ENCODE results near the gene NAA20.
"Not testable (repeated sequence)": the region's sequence is repeated elsewhere in the genome, so short reads cannot be mapped to it uniquely, and the experiment has no call there.

NAA20 gene

DNA sequence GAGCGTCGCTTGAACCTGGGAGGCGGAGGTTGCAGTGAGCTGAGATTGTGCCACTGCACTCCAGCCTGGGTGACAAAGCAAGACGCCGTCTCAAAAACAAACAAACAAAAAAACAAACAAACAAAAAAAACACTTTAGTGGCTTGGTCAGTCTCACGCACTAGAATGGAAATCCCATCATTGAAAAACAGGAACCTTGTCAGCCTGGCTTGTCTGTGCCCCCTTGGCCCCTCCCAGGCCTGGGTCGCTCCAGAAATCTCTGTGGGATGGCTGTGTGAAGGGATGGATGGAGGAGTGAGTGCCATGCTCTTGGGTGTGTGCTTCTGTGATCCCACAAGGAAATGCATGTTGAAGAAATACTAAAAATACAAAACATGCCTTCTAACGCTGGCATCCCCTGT is 20.9 kb upstream of the NAA20 start:
- intact Hi-C loops (cut with micrococcal nuclease): no loop called here

DNA sequence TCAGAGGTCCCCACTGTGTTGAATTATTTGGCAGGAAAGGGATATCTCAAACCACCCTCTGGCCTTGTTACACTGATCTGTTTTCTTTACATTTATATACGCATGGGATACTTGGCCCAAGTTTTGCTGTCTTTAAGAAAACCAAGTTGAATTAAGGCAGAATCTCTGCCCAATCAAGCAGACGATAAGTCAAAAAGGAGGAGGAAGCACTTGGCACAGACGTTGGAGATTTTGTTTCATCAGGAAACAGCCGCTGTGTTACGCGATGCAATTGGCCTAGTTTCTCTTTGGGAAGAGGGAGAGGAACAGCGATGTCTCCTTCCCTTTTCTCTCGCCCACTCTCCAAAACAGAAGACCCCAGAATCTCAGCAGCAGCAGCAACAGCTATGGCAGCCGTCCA is 20.2 kb upstream of the NAA20 start:
- intact Hi-C loops (cut with micrococcal nuclease): no loop called here
- Mint-ChIP-seq H3K4me1 (ENCODE audit: low read depth) (peaks cover 77% of the 10 kb centered on the region), H3K4me3 (no peak overlapping the region), H3K36me3 (ENCODE audit: low read depth) (peaks cover 90% of the 10 kb centered on the region), H3K27me3 (no peaks in the 10 kb centered on the region), H3K9me3 (no peaks in the 10 kb centered on the region), H3K27ac (peak overlapping the region; percentile 28)

More for the DNA sequence above, 20.9 kb upstream of the NAA20 start:
- peaks cover 86% of the 10 kb centered on the region for H3K36me3 Mint-ChIP-seq (ENCODE audit: low read depth)
- H3K27me3 Mint-ChIP-seq: no peaks in the 10 kb centered on the region
- H3K9me3 Mint-ChIP-seq: no peaks in the 10 kb centered on the region
- peak overlapping the region; percentile 28 for H3K27ac Mint-ChIP-seq
- H3K4me1 Mint-ChIP-seq (ENCODE audit: low read depth): peaks cover 74% of the 10 kb centered on the region
- H3K4me3 Mint-ChIP-seq: no peak overlapping the region

DNA sequence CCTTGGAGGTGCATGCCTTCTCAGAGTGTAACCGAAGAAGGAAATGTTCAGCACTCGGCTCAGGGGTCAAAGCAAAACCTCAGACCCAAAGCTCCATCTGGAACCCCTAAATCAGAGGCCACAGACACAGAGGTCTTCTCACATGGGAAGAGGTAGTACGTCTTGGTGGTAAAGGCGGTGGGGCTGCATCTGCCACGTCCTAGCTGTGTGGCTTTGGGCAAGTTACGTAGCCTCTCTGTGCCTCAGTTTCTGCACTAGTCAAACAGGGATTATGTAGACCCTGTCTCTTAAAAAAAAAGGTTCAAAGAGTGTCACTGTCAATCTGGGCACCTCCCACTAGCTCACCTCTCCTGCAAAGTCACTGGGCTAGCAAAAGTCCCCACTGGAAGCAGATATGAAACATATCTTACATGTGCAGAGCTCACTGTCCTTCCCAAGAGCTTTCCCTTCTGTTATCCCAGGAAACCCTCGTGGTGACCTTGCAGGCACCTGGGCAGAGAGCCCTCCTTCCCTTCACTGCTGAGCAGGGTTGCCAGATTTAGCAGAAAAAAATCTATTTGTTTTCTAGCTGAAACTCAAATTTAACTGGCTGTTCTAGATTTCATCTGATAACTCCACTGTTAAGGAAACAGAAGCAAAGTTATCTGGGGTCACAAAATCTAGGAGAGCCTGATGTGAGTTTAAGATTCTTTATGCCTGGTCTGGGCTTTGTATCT is 18.0 kb upstream of the NAA20 start:
- Mint-ChIP-seq H3K27ac (peak overlapping the region; percentile 79), H3K36me3 (ENCODE audit: low read depth) (peaks cover 86% of the 10 kb centered on the region), H3K4me1 (ENCODE audit: low read depth) (peaks cover 87% of the 10 kb centered on the region), H3K9me3 (no peaks in the 10 kb centered on the region), H3K27me3 (no peaks in the 10 kb centered on the region), H3K4me3 (no peak overlapping the region)
- intact Hi-C loops (cut with micrococcal nuclease): no loop called here

DNA sequence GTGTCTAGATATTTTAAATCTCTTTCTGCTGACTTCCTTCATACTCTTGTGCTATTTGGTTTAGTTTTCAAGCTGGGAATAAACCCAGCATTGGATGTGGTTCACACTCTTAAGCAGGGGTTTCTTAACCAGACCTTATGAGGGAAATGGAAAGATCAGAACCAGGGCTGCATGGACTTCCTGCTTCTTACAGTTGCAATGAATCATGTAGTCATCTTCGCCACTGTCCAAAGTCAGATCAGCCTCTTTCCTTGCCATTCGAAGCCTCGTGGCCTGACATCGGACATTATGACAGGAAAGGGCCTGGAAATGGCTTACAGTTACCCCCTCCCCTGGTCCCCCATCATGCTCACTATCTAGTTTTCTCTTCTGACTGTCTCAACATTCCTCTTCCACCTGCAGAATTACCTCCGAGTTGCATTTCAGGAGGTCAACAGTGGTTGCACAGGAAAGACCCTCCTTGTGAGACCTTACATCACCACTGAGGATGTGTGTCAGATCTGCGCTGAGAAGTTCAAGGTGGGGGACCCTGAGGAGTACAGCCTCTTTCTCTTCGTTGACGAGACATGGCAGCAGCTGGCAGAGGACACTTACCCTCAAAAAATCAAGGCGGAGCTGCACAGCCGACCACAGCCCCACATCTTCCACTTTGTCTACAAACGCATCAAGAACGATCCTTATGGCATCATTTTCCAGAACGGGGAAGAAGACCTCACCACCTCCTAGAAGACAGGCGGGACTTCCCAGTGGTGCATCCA is 16.8 kb upstream of the NAA20 start:
- peaks cover 91% of the 10 kb centered on the region for H3K4me1 Mint-ChIP-seq (ENCODE audit: low read depth)
- intact Hi-C loops (cut with micrococcal nuclease): loop anchor here (5.0 kb wide), 1 partner anchor 173 kb away; no protein-coding TSS in a partner anchor
- H3K9me3 Mint-ChIP-seq: no peaks in the 10 kb centered on the region
- peak overlapping the region; percentile 79 for H3K27ac Mint-ChIP-seq
- no peaks in the 10 kb centered on the region for H3K27me3 Mint-ChIP-seq
- H3K36me3 Mint-ChIP-seq (ENCODE audit: low read depth): peaks cover 76% of the 10 kb centered on the region
- no peak overlapping the region for H3K4me3 Mint-ChIP-seq

DNA sequence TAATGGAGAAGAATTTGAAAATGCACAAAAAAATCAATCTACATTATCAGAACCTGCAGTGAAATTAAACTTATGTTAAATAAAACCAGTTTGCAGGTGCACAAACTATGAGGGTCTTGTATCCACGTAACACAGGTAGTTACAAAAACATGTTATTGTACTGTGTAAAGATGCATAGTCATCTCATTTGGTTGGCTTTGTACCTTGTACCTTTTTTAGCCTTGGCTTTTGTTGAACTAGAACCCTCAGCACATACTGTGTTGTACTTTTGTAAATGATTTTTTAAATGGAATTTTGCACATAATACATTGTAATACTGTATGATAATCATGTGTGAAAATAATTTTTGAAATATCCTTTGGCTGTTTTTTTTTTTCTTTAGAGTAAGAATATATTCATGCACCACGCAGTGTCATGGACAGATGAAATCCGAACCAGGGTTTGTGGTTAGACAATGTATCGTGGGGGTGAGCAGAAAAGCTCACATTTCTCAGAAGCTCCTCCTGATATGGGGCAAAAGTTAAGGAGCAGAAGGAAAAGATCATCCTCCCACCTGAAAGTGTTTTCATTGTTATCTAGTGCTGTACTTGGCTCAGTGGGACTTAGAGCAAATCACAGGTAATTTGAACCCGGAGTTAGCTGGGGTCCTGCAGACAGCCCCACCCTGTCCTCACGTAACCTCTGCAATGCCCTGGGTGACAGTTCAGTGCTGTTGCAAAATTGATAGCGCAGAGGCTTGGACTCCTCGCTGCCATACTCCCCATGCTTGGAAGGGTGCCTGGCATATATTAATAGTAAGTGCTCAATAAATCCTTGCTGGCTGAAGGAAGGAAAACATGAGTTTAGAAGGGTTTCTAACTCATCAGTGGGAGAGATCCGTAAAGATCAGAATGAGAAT is 14.8 kb upstream of the NAA20 start:
- Mint-ChIP-seq H3K4me1 (ENCODE audit: low read depth) (peaks cover 85% of the 10 kb centered on the region), H3K36me3 (ENCODE audit: low read depth) (peaks cover 59% of the 10 kb centered on the region), H3K27me3 (no peaks in the 10 kb centered on the region), H3K9me3 (no peaks in the 10 kb centered on the region), H3K27ac (peak overlapping the region; percentile 93), H3K4me3 (peak overlapping the region; percentile 73)
- intact Hi-C loops (cut with micrococcal nuclease): loop anchor here (5.0 kb wide), 1 partner anchor 175 kb away; no protein-coding TSS in a partner anchor

DNA sequence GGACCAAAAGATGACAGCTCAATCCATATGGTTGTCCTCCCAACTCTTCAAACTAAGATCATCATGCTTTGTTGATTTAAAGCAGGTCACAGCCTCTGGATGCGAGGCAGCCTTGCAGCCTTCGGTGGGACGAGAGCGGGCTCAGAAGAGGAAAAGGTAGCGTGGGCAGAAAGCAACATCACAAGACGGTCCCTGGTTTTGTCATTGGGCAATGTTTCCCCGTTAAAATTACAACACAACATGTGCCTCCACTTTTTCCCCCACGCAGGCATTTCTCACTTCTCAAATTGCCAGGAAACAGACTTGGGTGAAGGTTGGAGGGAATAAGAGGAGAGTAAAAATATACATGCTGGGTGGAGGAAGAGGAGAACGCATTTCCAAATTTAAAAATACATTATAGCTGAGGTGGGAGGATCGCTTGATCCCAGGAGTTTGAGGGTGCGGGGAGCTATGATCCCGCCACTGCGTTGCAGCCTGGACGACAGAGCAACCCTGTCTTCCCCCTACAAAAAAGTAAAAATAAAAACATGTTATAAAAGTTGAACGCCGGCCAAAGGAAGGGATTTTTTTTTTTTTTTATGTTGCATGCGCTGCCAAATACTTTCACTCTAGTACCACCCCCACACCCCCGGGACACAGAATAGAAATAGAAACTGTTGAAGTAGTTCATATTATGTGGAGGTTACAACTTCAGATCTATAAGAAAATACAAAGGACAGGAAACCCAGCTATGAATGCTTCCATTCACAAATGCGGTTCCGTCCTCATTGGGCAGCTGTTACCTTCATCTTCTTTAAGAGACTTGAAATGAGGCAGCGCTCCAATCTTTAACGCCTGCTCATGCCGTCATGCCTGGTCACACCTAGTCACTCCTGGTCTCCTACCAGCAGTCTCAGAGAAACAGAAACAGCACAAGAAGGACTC is 13.9 kb upstream of the NAA20 start:
- Mint-ChIP-seq H3K27ac (peak overlapping the region; percentile 93), H3K4me3 (peak overlapping the region; percentile 73), H3K4me1 (ENCODE audit: low read depth) (peaks cover 87% of the 10 kb centered on the region), H3K9me3 (no peaks in the 10 kb centered on the region), H3K27me3 (no peaks in the 10 kb centered on the region), H3K36me3 (ENCODE audit: low read depth) (peaks cover 49% of the 10 kb centered on the region)
- intact Hi-C loops (cut with micrococcal nuclease): loop anchor here (5.0 kb wide), 1 partner anchor 176 kb away; no protein-coding TSS in a partner anchor

DNA sequence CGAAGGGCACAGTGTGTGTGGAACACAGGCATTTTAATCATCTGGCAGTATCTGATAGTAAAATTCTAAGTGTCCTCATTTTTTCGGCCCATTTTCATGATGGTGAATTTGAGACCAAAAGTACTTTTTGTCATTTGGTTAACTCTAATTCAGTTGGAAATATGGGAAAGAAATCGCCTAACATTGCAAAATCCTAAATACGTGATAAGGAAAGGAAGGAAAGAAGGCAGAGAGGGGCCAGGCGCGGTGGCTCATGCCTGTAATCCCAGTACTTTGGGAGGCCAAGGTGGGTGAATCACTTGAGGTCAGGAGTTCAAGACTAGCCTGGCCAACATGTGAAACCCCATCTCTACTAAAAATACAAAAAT is 13.2 kb upstream of the NAA20 start:
- not testable (repeated sequence) for H3K9me3 Mint-ChIP-seq, H3K27me3 Mint-ChIP-seq
- H3K4me1 Mint-ChIP-seq (ENCODE audit: low read depth): peaks cover 87% of the 10 kb centered on the region
- intact Hi-C loops (cut with micrococcal nuclease): loop anchor here (5.0 kb wide), 1 partner anchor 177 kb away; no protein-coding TSS in a partner anchor
- H3K36me3 Mint-ChIP-seq (ENCODE audit: low read depth): peaks cover 43% of the 10 kb centered on the region
- peak overlapping the region; percentile 73 for H3K4me3 Mint-ChIP-seq
- peak overlapping the region; percentile 93 for H3K27ac Mint-ChIP-seq

DNA sequence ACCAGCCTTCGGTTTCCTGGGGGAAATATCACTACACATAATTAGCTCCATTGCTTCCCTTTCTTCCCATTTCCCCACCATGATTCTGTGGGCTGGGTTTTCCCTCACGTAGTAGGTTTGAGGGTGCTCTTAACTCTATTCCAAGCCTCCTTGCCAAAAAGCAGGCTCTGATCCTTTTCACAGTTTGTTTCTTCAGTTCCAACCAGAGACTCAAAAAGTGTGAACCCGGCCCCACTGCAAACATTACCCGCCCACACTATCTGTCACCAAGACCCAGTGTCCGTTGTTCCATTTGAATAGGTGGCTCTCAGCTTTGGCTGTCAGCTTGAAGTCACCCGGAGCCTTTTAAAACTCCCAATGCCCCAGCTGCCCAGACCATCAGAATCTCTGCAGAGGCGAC is 11.8 kb upstream of the NAA20 start:
- Mint-ChIP-seq H3K27ac (peak overlapping the region; percentile 93), H3K4me1 (ENCODE audit: low read depth) (peaks cover 83% of the 10 kb centered on the region), H3K9me3 (no peaks in the 10 kb centered on the region), H3K36me3 (ENCODE audit: low read depth) (peaks cover 29% of the 10 kb centered on the region), H3K27me3 (no peaks in the 10 kb centered on the region), H3K4me3 (no peak overlapping the region)
- intact Hi-C loops (cut with micrococcal nuclease): no loop called here

DNA sequence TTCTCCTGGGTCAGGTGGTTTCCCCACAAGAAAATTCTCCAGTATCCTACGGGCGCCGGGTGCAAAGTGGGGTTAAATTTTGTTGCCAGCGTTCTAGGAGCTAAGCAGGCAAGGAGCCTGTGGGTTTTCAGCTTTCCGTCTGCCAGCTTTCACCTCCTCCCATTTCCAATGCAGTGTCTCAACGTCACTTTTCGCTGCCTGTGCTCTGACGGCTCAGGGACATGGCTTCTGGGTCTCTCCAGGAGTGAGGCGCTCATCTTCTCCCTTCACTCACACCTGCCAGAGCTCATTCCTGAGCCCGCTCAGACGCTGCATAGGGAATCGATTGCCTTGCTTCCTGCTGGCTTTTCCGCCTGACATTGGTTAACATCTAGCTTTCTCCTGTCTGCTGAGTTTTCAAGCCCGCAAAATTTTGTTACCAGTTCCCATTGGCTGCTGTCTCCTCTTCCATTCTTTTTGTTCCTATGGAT is 7.3 kb upstream of the NAA20 start:
- Mint-ChIP-seq H3K9me3 (no peaks in the 10 kb centered on the region), H3K4me1 (ENCODE audit: low read depth) (peaks cover 57% of the 10 kb centered on the region), H3K36me3 (ENCODE audit: low read depth) (no peaks in the 10 kb centered on the region), H3K27me3 (no peaks in the 10 kb centered on the region), H3K4me3 (no peak overlapping the region), H3K27ac (peak overlapping the region; percentile 20)
- intact Hi-C loops (cut with micrococcal nuclease): no loop called here

DNA sequence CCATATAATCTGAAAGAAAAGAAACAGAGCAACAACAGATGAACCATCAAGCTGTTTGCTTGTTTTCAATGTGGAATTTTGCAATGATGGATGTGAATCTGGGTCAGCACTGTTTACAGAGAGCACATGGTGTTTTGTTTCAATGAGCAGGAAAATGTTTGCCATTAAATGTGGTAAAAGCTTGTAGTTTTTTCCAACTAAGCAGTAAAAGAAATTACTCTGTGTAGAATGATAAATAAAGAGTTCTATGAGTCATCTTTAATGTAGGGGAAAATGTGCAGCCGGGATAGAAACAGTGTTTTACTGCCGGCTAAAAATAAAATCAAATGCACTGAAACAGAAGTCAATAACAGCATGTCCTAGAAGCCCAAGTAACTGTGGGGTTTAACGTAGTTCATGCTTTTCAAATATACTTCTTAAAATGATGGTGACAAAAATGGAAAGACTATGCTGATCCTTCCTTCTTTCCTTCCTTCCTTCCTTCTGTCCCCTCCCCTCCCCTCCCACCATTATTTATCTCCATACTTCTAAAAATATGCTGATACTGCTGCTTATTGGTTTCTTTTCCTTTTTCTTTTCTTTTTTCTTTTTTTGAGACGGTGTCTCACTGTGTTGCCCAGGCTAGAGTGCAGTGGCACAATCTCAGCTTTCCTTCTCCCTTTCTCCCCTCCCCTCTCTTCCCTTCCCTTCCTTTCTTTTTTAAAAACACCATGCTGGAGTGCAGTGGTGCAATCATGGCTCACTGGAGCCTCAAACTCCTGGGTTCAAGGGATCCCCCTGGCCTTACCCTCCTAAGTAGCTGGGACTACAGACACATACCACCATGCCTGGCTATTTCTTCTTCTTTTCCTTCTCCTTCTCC is 6.3 kb upstream of the NAA20 start:
- intact Hi-C loops (cut with micrococcal nuclease): no loop called here
- Mint-ChIP-seq H3K9me3 (no peaks in the 10 kb centered on the region), H3K27ac (peak overlapping the region; percentile 64), H3K36me3 (ENCODE audit: low read depth) (no peaks in the 10 kb centered on the region), H3K4me1 (ENCODE audit: low read depth) (peaks cover 53% of the 10 kb centered on the region), H3K27me3 (no peaks in the 10 kb centered on the region), H3K4me3 (no peak overlapping the region)

DNA sequence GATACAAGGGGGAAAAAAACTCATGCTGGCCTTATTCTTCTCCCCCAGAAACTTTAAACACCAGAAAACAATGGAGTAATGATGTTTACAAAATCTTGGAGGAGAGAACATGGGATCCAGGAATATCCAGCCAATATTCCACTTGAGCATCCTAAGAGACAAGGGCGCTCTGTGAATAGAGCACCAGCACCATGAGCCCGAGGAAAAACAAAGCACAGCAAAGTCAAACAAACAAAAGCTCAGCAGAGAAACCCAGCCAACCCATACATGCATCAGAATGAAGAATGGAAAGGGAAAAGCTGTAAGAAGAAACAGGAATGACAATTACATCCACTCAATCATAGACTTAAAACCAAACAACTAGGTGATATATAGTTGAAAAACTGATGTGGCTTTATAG is 4.6 kb upstream of the NAA20 start:
- Mint-ChIP-seq H3K9me3 (no peaks in the 10 kb centered on the region), H3K4me1 (ENCODE audit: low read depth) (peaks cover 51% of the 10 kb centered on the region), H3K36me3 (ENCODE audit: low read depth) (peaks cover 2% of the 10 kb centered on the region), H3K4me3 (no peak overlapping the region), H3K27me3 (no peaks in the 10 kb centered on the region), H3K27ac (peak overlapping the region; percentile 12)
- intact Hi-C loops (cut with micrococcal nuclease): no loop called here

DNA sequence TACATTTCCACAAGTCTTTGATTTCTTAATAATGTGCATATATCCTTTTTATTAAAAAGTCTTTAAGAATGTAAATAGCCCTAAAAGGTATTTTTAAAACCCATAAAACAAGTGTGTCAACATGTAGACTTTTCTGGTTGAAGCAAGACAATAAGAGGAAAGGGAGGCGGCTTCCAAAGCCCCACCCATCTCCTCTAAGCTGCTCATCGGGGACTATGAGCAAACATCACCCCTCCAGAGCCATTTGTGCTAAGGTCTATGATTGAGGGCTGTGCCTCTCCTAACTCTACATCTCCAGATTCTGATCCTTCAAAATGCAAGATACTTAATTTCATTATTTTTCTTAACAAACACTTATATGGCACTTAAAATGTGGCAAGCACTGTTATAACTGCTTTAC is 2.5 kb upstream of the NAA20 start:
- Mint-ChIP-seq H3K4me1 (ENCODE audit: low read depth) (peaks cover 51% of the 10 kb centered on the region), H3K27ac (no peak overlapping the region), H3K4me3 (no peak overlapping the region), H3K36me3 (ENCODE audit: low read depth) (peaks cover 21% of the 10 kb centered on the region), H3K27me3 (no peaks in the 10 kb centered on the region), H3K9me3 (no peaks in the 10 kb centered on the region)
- intact Hi-C loops (cut with micrococcal nuclease): no loop called here

All from dendritic cell treated with granulocyte-macrophage colony-stimulating factor and Interleukin-4, amounts not matched to agents 40 ng/mL and 50 ng/mL, for 4 days (primary cell).